GM12873 (cell line): ENCODE measurements around the gene SNTG2.

Experiments
- TF ChIP-seq, protein P1 (sequence below): IDR thresholded peaks from 2 replicates; pipeline ENCODE4 v1.5.1; 2012; ENCODE audit warnings: low read depth, mild to moderate bottlenecking, moderate library complexity, low read length, control low read depth; ENCODE audit not compliant: insufficient read depth; ENCODE audit errors: missing control alignments

The SNTG2 gene

DNA sequence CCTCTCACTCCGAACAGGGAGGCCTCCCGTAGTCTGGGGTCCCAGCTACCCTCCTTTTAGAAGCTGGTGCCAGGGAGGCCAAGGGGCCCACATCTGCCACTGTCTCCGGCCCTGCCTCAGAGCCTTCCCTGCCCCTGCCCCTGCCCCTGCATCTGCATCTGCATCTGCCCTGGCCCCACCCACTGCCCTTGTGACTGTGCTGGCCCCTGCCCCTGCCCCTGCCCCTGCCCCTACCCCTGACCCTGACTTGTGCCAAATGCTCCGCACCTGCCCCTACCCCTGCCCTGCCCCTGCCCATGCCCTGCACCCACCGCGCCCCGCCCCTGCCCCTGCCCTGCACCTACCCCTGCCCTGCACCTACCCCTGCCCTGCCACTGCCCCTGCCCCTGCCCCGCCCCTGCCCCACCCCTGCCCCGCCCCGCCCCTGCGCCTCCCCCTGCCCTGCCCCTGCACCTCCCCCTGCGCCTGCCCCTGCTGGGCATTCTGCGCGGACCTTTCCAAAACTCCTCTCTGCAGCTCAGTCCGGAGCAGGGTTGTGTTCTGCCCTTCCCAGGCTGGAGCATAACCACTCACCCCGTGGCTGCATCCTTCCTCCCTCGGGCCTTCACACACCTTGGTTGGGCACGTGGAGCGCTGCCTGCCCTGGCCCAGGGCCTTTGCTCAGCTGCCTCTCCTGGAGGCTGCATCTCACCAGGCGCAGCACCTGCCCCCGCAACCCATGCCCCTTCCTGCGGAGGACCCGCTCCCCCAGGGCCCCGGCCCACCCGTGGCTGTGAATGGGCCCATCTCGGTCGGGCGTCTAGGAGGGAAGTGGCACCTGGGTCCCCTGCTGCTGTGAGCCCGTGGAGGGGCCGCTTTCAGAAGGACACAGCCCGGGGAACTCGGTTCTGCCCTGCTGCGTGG lies 5.4 kb downstream of the SNTG2 start:
- TF ChIP-seq, protein P1, sequence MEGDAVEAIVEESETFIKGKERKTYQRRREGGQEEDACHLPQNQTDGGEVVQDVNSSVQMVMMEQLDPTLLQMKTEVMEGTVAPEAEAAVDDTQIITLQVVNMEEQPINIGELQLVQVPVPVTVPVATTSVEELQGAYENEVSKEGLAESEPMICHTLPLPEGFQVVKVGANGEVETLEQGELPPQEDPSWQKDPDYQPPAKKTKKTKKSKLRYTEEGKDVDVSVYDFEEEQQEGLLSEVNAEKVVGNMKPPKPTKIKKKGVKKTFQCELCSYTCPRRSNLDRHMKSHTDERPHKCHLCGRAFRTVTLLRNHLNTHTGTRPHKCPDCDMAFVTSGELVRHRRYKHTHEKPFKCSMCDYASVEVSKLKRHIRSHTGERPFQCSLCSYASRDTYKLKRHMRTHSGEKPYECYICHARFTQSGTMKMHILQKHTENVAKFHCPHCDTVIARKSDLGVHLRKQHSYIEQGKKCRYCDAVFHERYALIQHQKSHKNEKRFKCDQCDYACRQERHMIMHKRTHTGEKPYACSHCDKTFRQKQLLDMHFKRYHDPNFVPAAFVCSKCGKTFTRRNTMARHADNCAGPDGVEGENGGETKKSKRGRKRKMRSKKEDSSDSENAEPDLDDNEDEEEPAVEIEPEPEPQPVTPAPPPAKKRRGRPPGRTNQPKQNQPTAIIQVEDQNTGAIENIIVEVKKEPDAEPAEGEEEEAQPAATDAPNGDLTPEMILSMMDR = no peak

- TF ChIP-seq, protein P1 = no peak
Observed at GRCh38 chr2:959457-959856, 8.8 kb downstream of the SNTG2 start.

- TF ChIP-seq, protein P1 = no peak
Observed at GRCh38 chr2:960061-960736, 9.6 kb downstream of the SNTG2 start.

- TF ChIP-seq, protein P1 = no peak
Observed at GRCh38 chr2:961786-962185, 11.1 kb downstream of the SNTG2 start.

DNA sequence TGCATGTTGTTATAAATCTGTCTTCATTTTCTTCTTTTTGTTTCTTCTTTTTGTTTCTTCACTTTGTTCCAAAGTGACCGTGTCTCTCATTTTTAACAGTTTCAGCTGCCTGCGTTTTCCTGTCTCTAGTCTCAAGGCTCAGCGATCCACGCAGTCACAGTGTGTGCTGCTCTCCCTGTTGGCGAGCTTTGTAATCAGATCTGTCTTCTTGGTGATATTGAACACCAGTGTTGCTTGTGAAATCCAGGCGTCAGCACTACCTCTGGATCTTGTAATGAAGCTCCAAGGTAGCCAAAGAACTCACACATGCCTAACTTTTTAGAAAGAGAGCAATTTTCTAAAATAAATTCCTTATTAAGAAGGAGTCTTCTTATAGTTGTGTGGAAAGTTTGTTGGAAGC lies 13.2 kb downstream of the SNTG2 start:
- TF ChIP-seq, protein P1 = no peak

DNA sequence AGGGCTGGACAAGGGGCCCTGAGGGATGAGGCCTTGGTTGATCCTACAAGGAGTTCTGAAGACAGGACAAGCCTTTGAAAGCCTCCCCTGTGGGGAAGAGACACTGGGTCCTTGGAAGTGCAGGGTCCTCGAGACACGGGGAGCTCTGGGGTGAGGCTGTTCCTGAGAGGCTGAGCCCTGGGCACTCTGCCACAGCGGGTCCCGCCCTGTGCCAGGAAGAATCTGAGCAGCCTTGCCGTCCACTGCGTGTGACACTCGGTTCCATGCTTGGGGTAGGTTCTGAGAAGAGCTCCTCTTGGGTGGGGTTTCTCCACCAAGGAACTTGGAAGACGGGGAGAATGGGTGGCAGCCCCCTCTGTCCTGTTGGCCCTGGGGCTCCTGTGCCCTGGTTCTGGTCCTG lies 13.9 kb downstream of the SNTG2 start:
- TF ChIP-seq, protein P1 = no peak

GRCh38 chr2:965640-966147 lies 15.0 kb downstream of the SNTG2 start:
- TF ChIP-seq, protein P1 = no peak
